ENCODE results near the gene HMG20A.

HMG20A gene

DNA sequence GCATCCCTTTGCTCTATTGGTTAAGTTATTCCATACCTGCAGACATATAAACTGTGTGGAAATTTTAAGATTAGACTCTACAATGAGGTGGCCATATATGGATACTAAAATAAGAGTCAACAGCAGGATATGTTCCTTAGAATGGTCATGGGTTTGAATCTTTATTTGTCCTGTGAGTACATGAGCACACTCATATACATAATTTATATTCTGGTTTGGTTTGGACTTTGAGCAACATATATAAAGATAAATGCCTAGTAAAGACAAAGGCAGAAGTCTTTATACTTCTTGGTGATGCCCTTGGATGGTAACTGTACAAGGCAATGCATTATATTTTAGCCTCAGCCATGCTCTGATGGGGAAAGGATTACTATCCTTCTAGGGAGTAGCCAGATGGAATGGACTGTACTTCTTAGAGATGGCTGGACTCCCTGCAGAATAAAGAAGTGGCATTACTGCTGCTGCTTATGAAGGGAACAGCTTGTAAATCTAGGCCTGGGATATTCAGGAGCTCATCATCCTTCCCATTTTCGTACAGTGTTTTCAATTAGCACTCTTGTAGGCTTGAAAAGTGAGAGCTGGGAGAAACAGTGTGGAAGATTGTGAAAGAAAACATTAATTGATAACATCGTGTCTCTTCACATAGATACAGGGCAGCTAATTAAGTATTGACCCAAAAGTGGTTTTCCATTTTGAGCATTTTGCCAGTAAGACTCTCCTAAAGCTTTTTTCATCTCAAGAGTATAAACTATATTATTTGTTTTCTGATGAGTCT is 60.4 kb downstream of the HMG20A start:
- DNase-seq = no peak

- DNase-seq = no peak
These were observed 61.0 kb downstream of the HMG20A start for GRCh38 chr15:77481670-77482069.

- DNase-seq = no peak
These were observed 61.9 kb downstream of the HMG20A start for GRCh38 chr15:77482570-77482969.

- no peak for DNase-seq
These were observed 62.9 kb downstream of the HMG20A start for GRCh38 chr15:77483425-77484140.

DNA sequence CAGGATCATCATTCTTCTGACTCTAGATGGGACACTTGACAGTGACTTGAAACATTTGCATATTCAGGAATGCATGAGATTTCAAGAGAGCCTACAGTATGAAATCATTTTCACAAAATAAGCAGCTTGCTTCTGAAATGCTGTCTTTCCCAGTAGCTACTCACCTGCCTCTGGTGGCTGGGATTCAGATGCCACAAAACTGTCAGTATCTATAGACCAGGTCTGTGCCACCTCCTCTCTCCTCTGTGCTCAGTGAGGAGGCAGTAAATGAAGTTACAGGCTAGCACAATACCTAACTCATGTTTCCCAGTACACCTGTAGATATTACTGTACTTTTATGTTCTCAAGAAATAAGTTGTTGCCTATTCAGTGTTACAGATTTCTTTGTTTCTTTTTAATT is 64.3 kb downstream of the HMG20A start:
- no peak for DNase-seq

- no peak for DNase-seq
These were observed 66.1 kb downstream of the HMG20A start for GRCh38 chr15:77486542-77487468.

- DNase-seq = no peak
These were observed 66.8 kb downstream of the HMG20A start for GRCh38 chr15:77487469-77487842.

GRCh38 chr15:77487888-77488287 is 67.2 kb downstream of the HMG20A start:
- no peak for DNase-seq

- no peak for DNase-seq
These were observed 69.0 kb downstream of the HMG20A start for GRCh38 chr15:77489647-77490046.

DNA sequence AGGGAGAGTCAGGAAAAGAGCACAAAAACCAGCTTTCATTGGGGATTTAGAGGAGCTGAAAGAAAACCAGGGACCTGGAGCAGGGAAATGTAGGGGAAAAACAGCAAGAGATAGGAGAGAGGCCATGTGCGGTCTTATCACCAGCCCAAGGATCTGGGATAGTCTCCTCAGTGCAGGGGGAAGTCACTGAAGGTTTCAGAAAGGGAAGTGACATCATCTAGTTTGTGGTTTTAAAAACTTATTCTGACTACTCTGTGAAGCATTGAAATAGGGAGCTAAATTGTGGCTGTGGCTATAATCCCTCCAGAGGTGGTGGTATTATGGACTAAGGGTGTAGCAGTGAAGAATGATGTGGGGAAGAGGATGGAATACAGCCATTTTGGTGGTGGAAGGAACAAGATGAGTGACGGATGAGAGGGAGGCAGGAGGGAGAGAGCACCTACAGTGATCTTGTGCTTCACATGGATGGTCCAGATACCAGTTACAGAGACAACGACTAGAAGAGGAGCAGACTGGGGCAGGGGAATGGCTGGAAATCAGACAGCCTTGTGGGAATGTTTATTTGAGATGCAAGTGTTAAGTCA is 72.7 kb downstream of the HMG20A start:
- peak; percentile 92 to 95 for DNase-seq

DNA sequence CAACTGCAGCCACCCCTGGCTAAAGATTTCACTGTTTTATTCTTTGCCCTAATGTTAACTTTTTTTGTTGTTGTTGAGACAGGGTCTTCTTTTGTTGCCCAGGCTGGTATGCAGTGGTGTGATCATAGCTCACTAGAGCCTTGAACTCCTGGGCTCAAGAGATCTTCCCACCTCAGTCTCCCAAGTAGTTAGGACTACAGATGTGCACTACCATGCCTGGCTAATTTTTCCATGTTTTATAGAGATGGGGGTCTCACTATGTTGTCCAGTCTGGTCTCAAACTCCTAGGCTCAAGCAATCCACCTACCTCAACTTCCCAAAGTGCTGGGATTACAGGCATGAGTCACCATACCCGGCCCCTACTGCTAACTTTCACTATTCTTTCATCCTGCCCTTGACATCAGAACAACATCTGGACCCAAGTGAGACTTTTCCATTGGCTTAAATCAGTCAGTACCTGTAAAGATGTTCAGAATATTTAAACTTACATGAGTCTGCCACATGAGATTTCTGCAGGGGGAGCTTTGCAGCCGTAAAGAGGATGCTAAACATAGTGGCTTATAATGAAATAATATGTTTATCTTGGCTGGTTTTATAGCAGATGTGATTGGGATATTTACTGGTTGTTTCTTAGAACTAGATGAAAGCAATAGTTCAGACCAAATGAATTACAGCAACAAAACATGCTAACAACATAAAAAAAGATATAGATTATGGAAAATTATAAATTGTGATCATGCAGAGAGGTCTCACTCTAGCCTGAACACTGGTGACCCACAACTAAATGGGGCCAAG is 73.6 kb downstream of the HMG20A start:
- DNase-seq = no peak

DNA sequence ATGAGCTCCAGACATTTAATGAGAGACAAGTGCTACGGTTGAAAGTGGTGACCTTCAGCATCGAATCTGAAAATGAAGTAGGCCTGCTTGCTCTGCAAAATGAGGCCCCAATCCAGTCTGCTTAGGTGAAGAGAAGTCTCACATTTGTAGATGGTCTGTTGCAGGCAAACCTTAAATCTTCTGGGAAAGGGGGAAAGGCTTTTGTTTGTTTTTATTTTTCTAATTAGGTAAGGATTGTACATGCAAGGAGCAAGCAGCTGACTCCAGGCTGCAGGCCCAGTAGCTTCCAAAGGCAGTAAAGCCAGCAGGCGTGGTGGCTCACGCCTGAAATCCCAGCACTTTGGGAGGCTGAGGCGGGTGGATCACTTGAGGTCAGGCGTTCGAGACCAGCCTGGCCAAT is 74.3 kb downstream of the HMG20A start:
- no peak for DNase-seq

DNA sequence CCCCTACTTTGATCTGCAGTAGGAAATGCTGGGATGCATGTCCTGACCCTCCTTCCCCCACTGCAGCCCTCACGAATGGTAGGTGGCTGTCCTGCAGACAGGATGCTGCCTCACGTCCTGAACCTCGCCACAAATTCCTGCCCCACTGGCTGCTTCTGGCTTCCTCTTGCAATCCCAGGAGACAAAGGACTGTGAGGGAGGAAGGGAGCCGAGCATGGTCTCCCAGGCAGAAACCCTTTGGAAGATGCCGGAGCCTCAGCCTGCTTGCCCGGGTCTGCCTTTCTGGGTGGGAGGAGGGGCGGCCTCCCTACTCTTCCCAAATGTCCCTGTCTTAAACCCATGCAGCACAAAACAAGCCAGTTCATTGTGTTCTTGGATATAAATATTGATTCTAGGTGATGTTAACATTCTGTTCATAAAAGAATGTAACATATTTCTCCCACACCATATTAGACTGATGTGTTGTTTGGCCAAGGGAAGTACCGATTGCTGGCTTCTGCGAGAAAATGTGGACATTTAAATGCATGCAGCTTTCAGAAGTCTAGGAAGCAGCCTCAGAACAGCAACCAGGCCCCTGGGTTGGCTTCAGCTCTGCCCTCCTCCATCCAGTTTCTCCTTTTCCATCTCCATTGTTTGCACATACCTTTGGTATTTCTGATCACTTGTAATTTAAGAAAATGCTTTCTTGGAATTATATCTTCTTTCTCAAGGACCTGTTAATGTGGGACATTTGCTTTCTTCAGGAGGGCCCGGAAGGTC is 75.3 kb downstream of the HMG20A start:
- peak; percentile 6 to 10 for DNase-seq

DNA sequence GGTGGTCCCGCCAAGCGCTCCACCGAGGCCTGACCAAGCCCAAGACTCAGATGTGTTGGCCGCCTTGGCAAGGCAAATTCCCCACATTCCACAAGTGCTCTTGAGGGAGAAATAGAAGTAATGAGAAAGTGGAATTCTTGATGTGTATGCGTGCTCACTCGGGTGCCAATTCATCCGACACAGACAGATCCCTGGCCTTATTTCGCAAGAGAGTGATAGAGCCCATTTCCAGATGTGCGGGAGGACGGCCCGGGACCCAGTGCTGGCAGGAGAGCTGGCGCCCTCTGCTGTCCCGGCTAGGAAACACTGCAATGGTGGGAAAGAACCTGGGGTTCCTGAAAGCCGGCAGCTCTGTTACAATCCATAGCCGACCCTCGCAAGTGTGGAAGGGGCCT is 76.0 kb downstream of the HMG20A start:
- peak; percentile 78 to 87 for DNase-seq

DNA sequence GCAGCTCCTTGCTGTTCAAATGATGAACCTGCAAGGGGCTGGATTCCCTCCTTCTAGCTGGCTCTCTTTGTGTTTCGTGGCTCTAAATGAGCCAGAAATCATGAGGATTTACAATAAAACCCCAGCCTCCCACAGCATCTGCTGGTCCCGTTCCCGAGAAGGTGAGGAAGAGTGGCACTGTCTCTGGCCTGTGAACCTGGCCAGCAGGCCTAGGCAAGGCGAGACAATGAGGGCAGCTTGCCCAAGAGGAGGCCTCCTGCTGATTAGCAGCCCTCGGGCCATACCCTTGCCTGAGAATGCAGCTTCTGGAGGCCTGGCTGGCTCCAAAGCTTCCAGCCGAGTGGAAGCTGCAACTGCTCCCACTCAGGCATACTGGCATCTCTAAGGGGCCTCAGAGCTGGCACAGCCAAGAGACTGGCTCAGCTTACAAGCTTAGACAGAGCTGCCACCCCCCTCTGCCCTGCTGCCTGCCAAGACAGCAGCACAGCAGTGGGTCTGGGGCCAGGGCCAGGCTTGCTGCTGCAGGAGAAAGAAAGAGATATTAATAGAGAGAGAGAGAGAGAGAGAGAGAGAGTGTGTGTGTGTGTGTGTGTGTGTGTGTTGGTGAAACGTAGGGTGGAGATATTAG is 76.5 kb downstream of the HMG20A start:
- no peak for DNase-seq

DNA sequence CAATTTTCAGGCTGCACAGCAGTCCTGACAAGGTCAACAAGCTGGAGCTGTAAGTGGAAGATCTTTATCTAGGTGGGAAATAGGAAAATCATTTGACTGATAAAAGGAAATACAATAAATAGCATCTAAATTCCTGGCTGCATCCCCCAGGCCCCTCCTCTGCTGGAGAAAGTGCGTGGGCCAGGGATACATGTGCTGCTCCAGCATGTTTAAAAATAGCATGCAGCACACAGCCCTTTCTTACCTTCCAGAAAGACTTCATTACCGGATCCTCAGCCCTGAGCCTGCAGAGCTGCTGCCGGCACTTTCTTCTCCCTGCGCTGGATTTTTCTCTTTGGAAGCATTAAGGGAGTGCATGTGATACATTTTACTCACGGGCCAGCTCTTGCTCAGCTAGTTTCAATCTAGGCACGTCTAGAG is 77.3 kb downstream of the HMG20A start:
- DNase-seq = no peak

- no peak for DNase-seq
These were observed 78.5 kb downstream of the HMG20A start for GRCh38 chr15:77499087-77499760.

- no peak for DNase-seq
These were observed 80.3 kb downstream of the HMG20A start for GRCh38 chr15:77500989-77501388.

- DNase-seq = no peak
These were observed 81.8 kb downstream of the HMG20A start for GRCh38 chr15:77502379-77503095.

GRCh38 chr15:77503240-77503639 is 82.6 kb downstream of the HMG20A start:
- no peak for DNase-seq
